Spleen (tissue), 11 donors: ENCODE measurements around the gene MAP2K3. TPM values are rescaled to one million over a fixed set of nuclear protein-coding genes. Genes with fewer than 3 reads are reported as not detected.

ENCODE experiments used
- DNase-seq: peaks from one replicate; pipeline ENCODE4 v3.0.0-alpha.2; 2020
- H3K27ac ChIP-seq, 8 donors: fragments of 200-600 bp; sonication (generic) in 7 of 8; 1 replicate in 4 of 8; 2 replicates in 4 of 8; pipeline versions ENCODE4 v1.5.0 to v1.8.0; 2016 to 2021; ENCODE audit warnings: inconsistent platforms in 4 of 8, mild to moderate bottlenecking in 4 of 8, moderate library complexity in 1 of 8
- H3K27me3 ChIP-seq, 7 donors: fragments of 200-600 bp; sonication (generic) in 6 of 7; replicated peaks in 1 of 7; 1 replicate in 4 of 7; 2 replicates in 3 of 7; pipeline versions ENCODE4 v1.5.0 to v1.8.0; 2016 to 2021; ENCODE audit warnings: inconsistent platforms in 3 of 7, mild to moderate bottlenecking in 1 of 7
- H3K36me3 ChIP-seq, 6 donors: fragments of 200-600 bp; sonication (generic) in 5 of 6; 1 replicate in 4 of 6; 2 replicates in 2 of 6; pipeline versions ENCODE4 v1.5.0 to v1.8.0; 2016 to 2021; ENCODE audit warnings: inconsistent platforms in 2 of 6
- H3K4me1 ChIP-seq, 6 donors: fragments of 200-600 bp; sonication (generic) in 5 of 6; 1 replicate in 3 of 6; 2 replicates in 3 of 6; pipeline versions ENCODE4 v1.5.0 to v1.8.0; 2016 to 2021; ENCODE audit warnings: inconsistent platforms in 3 of 6
- H3K4me3 ChIP-seq, 8 donors: fragments of 200-600 bp; sonication (generic) in 7 of 8; 1 replicate in 4 of 8; 2 replicates in 4 of 8; pipeline versions ENCODE4 v1.5.0 to v1.8.0; 2016 to 2021; ENCODE audit warnings: inconsistent platforms in 4 of 8, mild to moderate bottlenecking in 4 of 8, moderate library complexity in 2 of 8
- H3K9me3 ChIP-seq, 8 donors: fragments of 200-600 bp; sonication (generic) in 7 of 8; 1 replicate in 4 of 8; 2 replicates in 4 of 8; pipeline versions ENCODE4 v1.5.0 to v1.8.0; 2016 to 2021; ENCODE audit warnings: inconsistent platforms in 4 of 8
- POLR2A ChIP-seq, 3 donors: fragments of 450-650 bp; IDR thresholded peaks; one replicate each; pipeline ENCODE4 v1.5.1; 2017; ENCODE audit warnings: antibody characterized with exemption in 3 of 3, mild to moderate bottlenecking in 1 of 3
- POLR2AphosphoS5 ChIP-seq, 3 donors: sonication (generic); formaldehyde crosslinking; IDR thresholded peaks; one replicate each; pipeline ENCODE4 v1.5.1; 2017; ENCODE audit warnings: antibody characterized with exemption in 3 of 3
- WGBS, 5 donors: extraction: QIAGEN DNeasy Blood & Tissue Kit in 3 of 5; methylation state at CpG; one replicate each; pipeline versions ENCODE4 v1.1.5 to v1.1.7; 2013 to 2018; 5-methylcytosine and 5-hydroxymethylcytosine counted together
- intact Hi-C: fragments of 100-400 bp; cut with DNase I; formaldehyde crosslinking; loops from one replicate; pipeline ENCODE4 v1.15.0; 2023; ENCODE audit warnings: low total_unique reads
- polyA plus RNA-seq, 3 donors: library from polyadenylated mRNA; stranded (reverse); fragments of 200-250 nt; gene quantifications; one replicate each; pipeline ENCODE4 v1.2.1, GENCODE V29; 2013
- total RNA-seq, 7 donors: library from RNA; depleted of rRNA in 3 of 7; stranded (reverse); fragments of >200 nt in 3 of 7; fragmentation: NEBNext Ultra II Directional in 4 of 7; extraction: Animal tissue kit (Norgen Biotek cat#: 25700) in 4 of 7; gene quantifications; one replicate each; pipeline versions ENCODE4 v1.1.0 to v1.2.1, GENCODE V29; 2016 to 2021
- TF ChIP-seq, protein P1 (sequence below), 11 experiments: fragments of 200-600 bp in 7 of 11; fragments of 450-650 bp in 4 of 11; sonication (generic) in 4 of 11; IDR thresholded peaks in 8 of 11; conservative IDR thresholded peaks in 3 of 11; 1 replicate in 7 of 11; 2 replicates in 4 of 11; pipeline versions ENCODE4 v1.4.0 to v1.8.0; 2016 to 2021; ENCODE audit warnings: antibody characterized with exemption in 11 of 11, inconsistent platforms in 4 of 11, mild to moderate bottlenecking in 1 of 11
- donor health status: healthy with polysubstance abuse.
- donor health status: DM: no; HTN: no; CAD: no; lungs with moderate emphysema.
- donor health status: DM: no; HTN: no; CAD: no.
- donor health status: Bipolar disorder and iron deficiency.
- donor health status: healthy.
- donor health status: DM: no; HTN: no; CAD: no.
- donor health status: DM: yes; HTN: yes; CAD: no.

MAP2K3 gene
- total and polyA plus RNA-seq, 10 donors = 31.7 to 121 (median 62.5) TPM

GRCh38 chr17:21243516-21244303 lies 40.8 kb upstream of the MAP2K3 start:
- WGBS, 5 donors = 77 to 91% (median 84%) methylated on average over 11 to 23 of the region's 23 CpGs
- Histone ChIP-seq H3K27me3 (no peaks in the 10 kb centered on the region), H3K36me3 (peaks cover 0 to 52% (median 11%) of the 10 kb centered on the region in 6 donors), H3K27ac (no peak overlapping the region), H3K9me3 (no peaks in the 10 kb centered on the region), H3K4me1 (peaks cover 0 to 11% (median 0%) of the 10 kb centered on the region in 6 donors), H3K4me3 (no peak overlapping the region)
- peak in 1 of 3 donors; percentile 48 for TF ChIP-seq POLR2AphosphoS5 (IDR thresholded peaks at IDR 0.05)
- TF ChIP-seq, protein P1, sequence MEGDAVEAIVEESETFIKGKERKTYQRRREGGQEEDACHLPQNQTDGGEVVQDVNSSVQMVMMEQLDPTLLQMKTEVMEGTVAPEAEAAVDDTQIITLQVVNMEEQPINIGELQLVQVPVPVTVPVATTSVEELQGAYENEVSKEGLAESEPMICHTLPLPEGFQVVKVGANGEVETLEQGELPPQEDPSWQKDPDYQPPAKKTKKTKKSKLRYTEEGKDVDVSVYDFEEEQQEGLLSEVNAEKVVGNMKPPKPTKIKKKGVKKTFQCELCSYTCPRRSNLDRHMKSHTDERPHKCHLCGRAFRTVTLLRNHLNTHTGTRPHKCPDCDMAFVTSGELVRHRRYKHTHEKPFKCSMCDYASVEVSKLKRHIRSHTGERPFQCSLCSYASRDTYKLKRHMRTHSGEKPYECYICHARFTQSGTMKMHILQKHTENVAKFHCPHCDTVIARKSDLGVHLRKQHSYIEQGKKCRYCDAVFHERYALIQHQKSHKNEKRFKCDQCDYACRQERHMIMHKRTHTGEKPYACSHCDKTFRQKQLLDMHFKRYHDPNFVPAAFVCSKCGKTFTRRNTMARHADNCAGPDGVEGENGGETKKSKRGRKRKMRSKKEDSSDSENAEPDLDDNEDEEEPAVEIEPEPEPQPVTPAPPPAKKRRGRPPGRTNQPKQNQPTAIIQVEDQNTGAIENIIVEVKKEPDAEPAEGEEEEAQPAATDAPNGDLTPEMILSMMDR (IDR thresholded peaks at IDR 0.05 in 8 of 11, conservative IDR thresholded peaks at IDR 0.05 in 3 of 11) = no peak
- no peak for DNase-seq
- intact Hi-C loops = no loop called here

DNA sequence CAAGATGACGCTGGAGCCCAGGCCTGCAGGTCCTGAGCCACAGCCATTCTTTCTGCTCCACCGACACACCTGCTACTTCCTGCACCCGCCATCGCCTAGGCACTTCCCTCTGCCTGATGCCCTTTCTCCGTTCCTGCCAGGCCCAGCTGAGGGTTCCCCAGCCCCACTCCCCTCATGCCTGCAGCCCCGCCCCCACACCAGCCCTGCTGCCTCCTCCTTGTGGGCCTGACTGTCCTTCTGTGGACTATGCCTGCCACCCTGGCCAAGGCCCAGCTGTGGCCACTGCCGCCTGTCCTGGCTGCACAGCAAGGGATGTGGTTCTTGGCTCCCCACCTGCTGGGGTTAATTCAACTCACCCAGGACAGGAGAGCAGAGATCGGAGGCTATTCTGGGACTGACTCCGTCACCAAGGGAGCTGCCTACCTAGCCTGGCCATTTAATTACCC lies 38.8 kb upstream of the MAP2K3 start:
- no peak overlapping the region for H3K4me3 ChIP-seq
- peaks cover 0 to 31% (median 7%) of the 10 kb centered on the region in 6 donors for H3K4me1 ChIP-seq
- no peaks in the 10 kb centered on the region for H3K27me3 ChIP-seq
- TF ChIP-seq, protein P1 (IDR thresholded peaks at IDR 0.05 in 8 of 11, conservative IDR thresholded peaks at IDR 0.05 in 3 of 11) = no peak
- peak in 1 of 3 donors; percentile 31 for TF ChIP-seq POLR2AphosphoS5 (IDR thresholded peaks at IDR 0.05)
- TF ChIP-seq POLR2A (IDR thresholded peaks at IDR 0.05) = no peak
- H3K9me3 ChIP-seq = no peaks in the 10 kb centered on the region
- no peak overlapping the region for H3K27ac ChIP-seq
- peaks cover 0 to 43% (median 11%) of the 10 kb centered on the region in 6 donors for H3K36me3 ChIP-seq
- intact Hi-C loops = no loop called here
- no peak for DNase-seq
- 53 to 64% (median 56%) methylated on average over 9 of the region's 9 CpGs for whole genome bisulfite sequencing, 5 donors

- intact Hi-C loops = no loop called here
- no peak for DNase-seq
- peaks cover 0 to 33% (median 11%) of the 10 kb centered on the region in 6 donors for H3K36me3 ChIP-seq
- H3K27me3 ChIP-seq = no peaks in the 10 kb centered on the region
- H3K27ac ChIP-seq = no peak overlapping the region
- peaks cover 0 to 41% (median 13%) of the 10 kb centered on the region in 6 donors for H3K4me1 ChIP-seq
- TF ChIP-seq POLR2AphosphoS5 (IDR thresholded peaks at IDR 0.05) = no peak
- TF ChIP-seq POLR2A (IDR thresholded peaks at IDR 0.05) = no peak
- TF ChIP-seq, protein P1 (IDR thresholded peaks at IDR 0.05 in 8 of 11, conservative IDR thresholded peaks at IDR 0.05 in 3 of 11) = no peak
- 89 to 99% (median 98%) methylated on average over 4 of the region's 4 CpGs for WGBS, 5 donors
- H3K9me3 ChIP-seq = no peaks in the 10 kb centered on the region
- H3K4me3 ChIP-seq = no peak overlapping the region
Observed at GRCh38 chr17:21246698-21247097, 37.8 kb upstream of the MAP2K3 start.

- intact Hi-C loops = no loop called here
Observed at GRCh38 chr17:21247552-21248258, 36.8 kb upstream of the MAP2K3 start.

More at GRCh38 chr17:21247552-21248258, 36.8 kb upstream of the MAP2K3 start:
- H3K4me3 ChIP-seq = no peak overlapping the region
- H3K27ac ChIP-seq = no peak overlapping the region
- no peak for DNase-seq
- H3K27me3 ChIP-seq = no peaks in the 10 kb centered on the region
- peaks cover 0 to 51% (median 23%) of the 10 kb centered on the region in 6 donors for H3K4me1 ChIP-seq
- H3K9me3 ChIP-seq = no peaks in the 10 kb centered on the region
- TF ChIP-seq POLR2A (IDR thresholded peaks at IDR 0.05) (no peak), POLR2AphosphoS5 (IDR thresholded peaks at IDR 0.05) (no peak)
- TF ChIP-seq, protein P1 (IDR thresholded peaks at IDR 0.05 in 8 of 11, conservative IDR thresholded peaks at IDR 0.05 in 3 of 11) = no peak
- H3K36me3 ChIP-seq = peaks cover 0 to 22% (median 6%) of the 10 kb centered on the region in 6 donors
- 83 to 94% (median 87%) methylated on average over 11 to 12 of the region's 12 CpGs for WGBS, 5 donors
